OCI-LY3 (cell line): Measurements from ENCODE around the gene APOL6.

Source experiments
- H2AFZ ChIP-seq: fragments of 200-600, 300-600 bp; shearing (Covaris generic); 2 replicates; pipeline ENCODE4 v1.6.0; 2014; ENCODE audit warnings: antibody characterized with exemption, low read depth, low read length
- H3K27ac ChIP-seq: fragments of 200-600, 300-600 bp; sonication (generic); 2 replicates; pipeline ENCODE4 v1.5.1; 2014; ENCODE audit warnings: mild to moderate bottlenecking, low read length, moderate library complexity, mixed read lengths
- H3K27me3 ChIP-seq: fragments of 200-600, 300-600 bp; sonication (generic); 2 replicates; pipeline ENCODE4 v1.6.1; 2014; ENCODE audit warnings: low read depth, low read length, mixed read lengths
- H3K36me3 ChIP-seq: fragments of 200-600, 300-600 bp; sonication (generic); replicated peaks from 2 replicates; pipeline ENCODE3; 2014; ENCODE audit warnings: low read depth, low read length, mixed read lengths
- H3K4me1 ChIP-seq: fragments of 300-600, 200-600 bp; sonication (generic); 2 replicates; pipeline ENCODE4 v1.6.1; 2014; ENCODE audit warnings: low read length, mixed read lengths
- H3K4me2 ChIP-seq: fragments of 200-600, 300-600 bp; sonication (generic); 2 replicates; pipeline ENCODE4 v1.6.1; 2014; ENCODE audit warnings: low read length, mixed read lengths
- H3K4me3 ChIP-seq: fragments of 300-600, 200-600 bp; sonication (generic); 2 replicates; pipeline ENCODE4 v1.5.1; 2014; ENCODE audit warnings: antibody characterized with exemption, mild to moderate bottlenecking, low read length, moderate library complexity
- H3K79me2 ChIP-seq: fragments of 300-600, 200-600 bp; shearing (Covaris generic); 2 replicates; pipeline ENCODE4 v1.6.1; 2014; ENCODE audit warnings: mild to moderate bottlenecking, low read length, mixed read lengths
- H3K9ac ChIP-seq: fragments of 300-600, 200-600 bp; shearing (Covaris generic); 2 replicates; pipeline ENCODE4 v1.6.0; 2014; ENCODE audit warnings: mild to moderate bottlenecking, low read length, moderate library complexity
- H3K9me3 ChIP-seq: fragments of 200-600, 300-600 bp; shearing (Covaris generic); 2 replicates; pipeline ENCODE4 v1.6.1; 2014; ENCODE audit warnings: low read length, mixed read lengths; ENCODE audit not compliant: insufficient read depth
- H4K20me1 ChIP-seq: fragments of 200-600, 300-600 bp; sonication (generic); 2 replicates; pipeline ENCODE4 v1.6.1; 2016; ENCODE audit warnings: low read length, mixed read lengths; ENCODE audit not compliant: insufficient read depth
- CTCF ChIP-seq: fragments of 200-600, 300-600 bp; sonication (generic); IDR thresholded peaks from 2 replicates; pipeline ENCODE4 v1.5.1; 2014; ENCODE audit warnings: antibody characterized with exemption, low read length, low read depth
- EZH2phosphoT487 ChIP-seq: fragments of 200-600 bp; shearing (Covaris generic); IDR thresholded peaks from 2 replicates; pipeline ENCODE4 v1.6.1; 2018; ENCODE audit warnings: antibody characterized with exemption, mixed run types, low read depth

Gene APOL6

DNA sequence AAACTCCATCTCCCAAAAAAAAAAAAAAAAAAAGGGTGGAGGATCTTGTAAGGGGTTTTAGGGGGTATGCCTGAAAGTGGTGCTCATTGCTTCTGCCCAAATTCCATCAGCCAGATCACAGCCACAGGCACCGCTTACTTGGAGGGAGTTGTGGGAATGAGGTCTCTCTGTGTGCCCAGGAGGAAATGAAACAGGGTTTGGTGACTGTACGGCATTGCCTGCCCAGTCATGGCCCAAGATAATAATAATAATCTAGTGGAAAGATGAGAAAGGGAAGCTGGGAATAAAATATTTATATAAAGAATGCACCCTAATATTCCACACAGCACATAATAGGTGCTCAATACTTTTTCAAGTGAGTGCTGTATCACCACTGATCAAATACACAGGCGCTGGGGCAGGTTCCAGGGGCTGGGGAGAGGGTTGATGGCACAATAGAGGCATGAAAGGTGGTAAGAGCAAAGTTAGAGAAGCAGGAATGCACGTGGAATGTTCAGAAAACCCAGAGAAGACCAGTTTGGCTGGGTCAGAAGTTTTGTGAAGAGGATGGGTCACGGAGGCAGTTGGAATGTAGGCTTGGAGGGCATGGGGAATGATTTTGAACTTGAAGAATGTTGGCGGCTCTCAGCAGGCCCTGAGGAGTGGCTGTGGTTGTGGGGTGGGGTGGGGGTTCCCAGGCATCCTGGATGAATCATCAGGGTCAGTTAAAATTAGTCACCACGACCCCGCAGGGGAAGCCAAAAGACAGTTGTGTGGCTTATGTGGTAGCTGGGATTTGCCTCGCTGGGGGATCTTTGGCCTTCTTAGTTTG is 18.6 kb upstream of the APOL6 start:
- H3K4me3 ChIP-seq: no peak overlapping the region
- no peaks in the 10 kb centered on the region for H3K79me2 ChIP-seq
- H4K20me1 ChIP-seq: no peaks in the 10 kb centered on the region
- H2AFZ ChIP-seq: no peak overlapping the region
- no peak overlapping the region for H3K27ac ChIP-seq
- H3K4me2 ChIP-seq: no peak overlapping the region
- H3K36me3 ChIP-seq: no peaks in the 10 kb centered on the region
- peaks cover 29% of the 10 kb centered on the region for H3K27me3 ChIP-seq
- no peak for TF ChIP-seq CTCF
- no peak for TF ChIP-seq EZH2phosphoT487
- H3K4me1 ChIP-seq: peaks cover 14% of the 10 kb centered on the region
- no peak overlapping the region for H3K9ac ChIP-seq
- no peaks in the 10 kb centered on the region for H3K9me3 ChIP-seq

DNA sequence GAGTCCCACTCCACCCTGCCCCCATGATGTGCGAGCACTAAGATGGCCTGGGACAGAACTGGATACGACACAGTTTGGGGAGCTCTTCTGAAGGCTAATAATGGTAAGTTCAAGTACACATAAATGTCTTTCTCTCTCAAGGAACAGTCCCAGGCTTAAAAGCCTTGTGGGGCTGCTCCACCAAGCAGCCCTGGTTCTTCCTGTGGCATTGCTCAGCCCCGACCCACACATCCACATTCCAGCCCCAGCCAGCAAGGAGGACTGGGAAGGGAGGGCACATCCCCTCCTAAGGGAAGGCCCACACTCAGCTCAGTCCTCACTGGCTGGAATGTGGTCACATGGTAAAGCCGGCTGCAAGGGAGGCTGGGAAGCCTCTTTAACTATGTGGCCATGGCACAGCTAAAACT is 17.9 kb upstream of the APOL6 start:
- Histone ChIP-seq H3K4me1 (peaks cover 14% of the 10 kb centered on the region), H3K27ac (no peak overlapping the region)

DNA sequence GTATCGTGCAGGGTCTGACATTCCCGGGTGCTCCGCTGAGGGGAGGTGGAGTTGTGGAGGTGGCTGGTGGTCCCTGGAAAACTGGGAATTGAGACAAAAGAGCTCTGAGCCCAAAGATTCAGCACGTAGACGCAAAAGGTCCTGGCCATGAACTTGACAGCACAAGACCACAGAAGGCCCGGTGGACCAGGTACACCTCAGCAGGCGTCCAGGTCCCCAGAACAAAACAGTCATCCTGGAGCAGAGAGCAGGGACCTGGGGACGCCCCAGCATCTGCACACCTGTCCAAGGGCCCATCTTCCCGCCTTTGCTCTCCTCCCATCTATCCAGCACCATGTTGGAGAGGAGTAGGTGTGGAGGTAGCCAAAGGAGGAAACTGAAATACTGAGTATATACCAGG is 17.4 kb upstream of the APOL6 start:
- Histone ChIP-seq H3K4me3 (no peak overlapping the region), H2AFZ (no peak overlapping the region), H3K79me2 (no peaks in the 10 kb centered on the region), H3K4me1 (peaks cover 14% of the 10 kb centered on the region), H3K9me3 (no peaks in the 10 kb centered on the region), H3K27me3 (peaks cover 20% of the 10 kb centered on the region), H3K4me2 (no peak overlapping the region), H3K36me3 (no peaks in the 10 kb centered on the region), H3K27ac (no peak overlapping the region), H4K20me1 (no peaks in the 10 kb centered on the region), H3K9ac (no peak overlapping the region)
- TF ChIP-seq EZH2phosphoT487 (no peak), CTCF (no peak)

More for the DNA sequence above, 17.9 kb upstream of the APOL6 start:
- Histone ChIP-seq H3K27me3 (peaks cover 25% of the 10 kb centered on the region), H3K4me3 (no peak overlapping the region), H3K36me3 (no peaks in the 10 kb centered on the region), H2AFZ (no peak overlapping the region), H3K4me2 (no peak overlapping the region), H4K20me1 (no peaks in the 10 kb centered on the region), H3K9ac (no peak overlapping the region), H3K79me2 (no peaks in the 10 kb centered on the region), H3K9me3 (no peaks in the 10 kb centered on the region)
- TF ChIP-seq EZH2phosphoT487 (no peak), CTCF (no peak)

DNA sequence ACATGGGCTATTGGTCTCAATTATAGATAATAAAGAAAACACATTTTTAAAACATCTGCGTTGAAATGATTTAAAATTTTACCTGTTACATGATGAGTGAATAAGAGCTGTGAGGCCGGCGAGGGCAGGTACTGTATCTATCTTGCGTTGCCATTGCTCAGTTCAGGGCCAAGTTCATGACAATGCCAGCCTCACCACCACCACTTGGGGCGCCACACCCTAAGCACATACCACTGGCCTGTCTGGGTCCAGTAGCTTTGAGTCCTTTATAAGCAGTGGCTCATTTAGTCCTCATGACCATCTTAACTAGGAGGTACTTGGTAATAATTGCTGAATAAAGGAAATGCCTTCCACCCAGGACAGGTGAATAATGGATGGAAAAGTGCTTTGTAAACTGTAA is 16.6 kb upstream of the APOL6 start:
- Histone ChIP-seq H3K79me2 (no peaks in the 10 kb centered on the region), H3K27ac (no peak overlapping the region), H3K36me3 (no peaks in the 10 kb centered on the region), H2AFZ (no peak overlapping the region), H3K9ac (no peak overlapping the region), H3K4me1 (peaks cover 14% of the 10 kb centered on the region), H3K9me3 (no peaks in the 10 kb centered on the region), H3K4me2 (no peak overlapping the region), H3K27me3 (peaks cover 15% of the 10 kb centered on the region), H4K20me1 (no peaks in the 10 kb centered on the region), H3K4me3 (no peak overlapping the region)
- TF ChIP-seq CTCF: peak; percentile 79
- TF ChIP-seq EZH2phosphoT487: no peak
